GM13977 (cell line): Measurements from ENCODE around the gene PAPPA.

Source experiments
- DNase-seq: peaks from one replicate; pipeline ENCODE4 v3.0.0; 2012; ENCODE audit warnings: low spot score
- in situ Hi-C: fragments of 300-500 bp; cut with MboI; formaldehyde crosslinking; loops from one replicate; pipeline ENCODE4 v1.12.0; 2022; ENCODE audit warnings: low sequenced_read_pairs, low pct_unique_long_range_greater_than_20kb, mixed read lengths, inconsistent platforms; ENCODE audit not compliant: unreplicated experiment
- TF ChIP-seq, protein P1 (sequence below): IDR thresholded peaks from 2 replicates; pipeline ENCODE4 v1.5.1; 2012; ENCODE audit warnings: mild to moderate bottlenecking, control low read depth; ENCODE audit not compliant: insufficient read depth; ENCODE audit errors: extremely low read depth, missing control alignments

Gene PAPPA

DNA sequence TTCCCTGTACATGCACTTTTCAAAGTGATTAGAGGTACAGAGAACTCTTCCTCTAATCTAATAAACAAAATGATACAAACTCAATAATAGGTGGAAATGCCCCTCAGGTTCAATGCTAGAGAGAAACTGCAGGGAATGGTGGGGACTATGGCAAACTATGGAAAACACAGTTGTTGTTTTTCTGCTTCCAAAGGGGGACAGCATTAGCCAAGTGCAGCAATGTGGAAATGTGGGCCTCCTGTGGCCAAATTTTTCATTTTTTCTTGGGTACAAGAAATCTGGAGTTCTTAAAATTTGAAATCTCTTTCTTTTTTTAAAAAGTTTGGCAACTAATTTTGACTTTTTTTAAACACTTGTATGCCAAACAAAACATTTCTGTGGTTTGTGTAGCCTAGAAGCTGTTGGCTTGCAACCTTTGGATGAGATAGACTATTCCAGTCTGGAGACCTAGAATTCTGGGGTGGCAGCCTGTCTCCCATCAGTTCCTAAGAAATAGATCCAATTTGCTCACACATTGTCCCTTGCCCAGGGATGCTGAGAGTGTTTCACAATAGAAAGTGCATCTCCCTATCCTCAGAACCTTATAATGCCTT lies 218.6 kb downstream of the PAPPA start:
- no peak for DNase-seq
- TF ChIP-seq, protein P1, sequence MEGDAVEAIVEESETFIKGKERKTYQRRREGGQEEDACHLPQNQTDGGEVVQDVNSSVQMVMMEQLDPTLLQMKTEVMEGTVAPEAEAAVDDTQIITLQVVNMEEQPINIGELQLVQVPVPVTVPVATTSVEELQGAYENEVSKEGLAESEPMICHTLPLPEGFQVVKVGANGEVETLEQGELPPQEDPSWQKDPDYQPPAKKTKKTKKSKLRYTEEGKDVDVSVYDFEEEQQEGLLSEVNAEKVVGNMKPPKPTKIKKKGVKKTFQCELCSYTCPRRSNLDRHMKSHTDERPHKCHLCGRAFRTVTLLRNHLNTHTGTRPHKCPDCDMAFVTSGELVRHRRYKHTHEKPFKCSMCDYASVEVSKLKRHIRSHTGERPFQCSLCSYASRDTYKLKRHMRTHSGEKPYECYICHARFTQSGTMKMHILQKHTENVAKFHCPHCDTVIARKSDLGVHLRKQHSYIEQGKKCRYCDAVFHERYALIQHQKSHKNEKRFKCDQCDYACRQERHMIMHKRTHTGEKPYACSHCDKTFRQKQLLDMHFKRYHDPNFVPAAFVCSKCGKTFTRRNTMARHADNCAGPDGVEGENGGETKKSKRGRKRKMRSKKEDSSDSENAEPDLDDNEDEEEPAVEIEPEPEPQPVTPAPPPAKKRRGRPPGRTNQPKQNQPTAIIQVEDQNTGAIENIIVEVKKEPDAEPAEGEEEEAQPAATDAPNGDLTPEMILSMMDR = no peak
- in situ Hi-C loops = no loop called here

DNA sequence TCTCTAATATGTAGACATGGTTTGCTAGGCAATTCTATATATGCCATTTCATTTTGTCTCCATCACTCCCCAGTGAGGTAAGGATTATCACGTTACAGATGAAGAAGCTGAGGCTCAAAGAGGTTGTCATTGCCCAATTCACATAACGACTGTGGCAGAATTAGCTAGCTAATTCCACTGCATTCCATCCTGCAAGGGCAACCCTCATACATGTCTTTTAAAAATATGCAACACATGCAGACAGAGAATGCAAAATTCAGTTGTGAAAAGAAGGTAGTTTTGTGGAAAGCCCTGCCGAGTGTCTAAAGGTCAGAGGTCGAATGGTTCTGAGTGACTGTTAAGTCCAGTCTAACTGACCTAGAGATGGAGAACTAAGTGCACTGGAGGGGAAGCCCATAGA lies 219.2 kb downstream of the PAPPA start:
- no peak for DNase-seq
- in situ Hi-C loops = no loop called here
- TF ChIP-seq, protein P1 = no peak

DNA sequence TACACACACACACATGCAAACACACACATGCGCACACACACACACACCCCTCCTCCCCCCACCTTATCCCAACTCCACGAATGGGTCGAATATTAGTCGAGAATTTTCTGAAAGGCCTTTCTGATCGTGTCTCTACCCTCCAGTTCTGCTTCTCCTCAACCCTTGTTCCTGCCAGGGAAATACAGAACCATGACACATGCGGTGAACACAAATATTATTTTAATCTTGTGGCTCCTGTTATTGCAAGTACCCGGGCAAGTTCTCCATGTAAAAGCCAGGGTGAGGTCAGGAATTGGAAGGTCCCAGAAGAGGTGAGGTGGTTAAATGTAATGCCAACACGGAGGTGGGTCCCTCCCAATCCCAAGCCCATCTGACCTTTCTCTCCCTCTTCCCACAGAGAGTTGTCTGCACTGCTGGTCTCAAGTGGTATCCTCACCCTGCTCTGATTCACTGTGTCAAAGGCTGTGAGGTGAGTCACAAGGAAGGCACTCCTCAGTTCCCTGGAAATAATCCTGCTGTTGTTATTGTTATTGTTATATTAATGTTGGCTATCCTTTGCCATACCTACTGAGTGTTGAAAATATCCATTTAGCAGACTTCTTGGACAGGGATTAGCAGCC lies 223.7 kb downstream of the PAPPA start:
- TF ChIP-seq, protein P1 = no peak
- in situ Hi-C loops = no loop called here
- DNase-seq = no peak

DNA sequence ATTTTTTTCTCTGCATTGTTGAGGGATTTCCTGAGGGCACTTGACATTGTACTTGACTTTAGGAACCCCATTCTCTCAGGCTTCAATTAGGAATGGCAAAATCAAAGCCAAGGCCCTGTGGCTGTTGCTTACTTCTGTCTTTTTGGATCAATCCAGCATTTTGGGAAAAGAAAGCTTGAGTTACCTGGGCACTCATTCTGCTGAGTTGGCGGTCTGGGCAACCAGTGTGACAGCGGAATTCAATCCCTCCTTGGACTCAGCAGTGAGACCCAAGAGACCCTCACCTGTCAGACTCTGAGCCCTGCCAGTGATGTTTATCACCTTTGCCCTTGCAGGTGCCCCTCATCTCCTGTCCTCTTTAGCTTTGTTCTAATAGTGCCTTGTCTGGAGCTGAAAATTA lies 225.3 kb downstream of the PAPPA start:
- no peak for DNase-seq
- in situ Hi-C loops = no loop called here
- TF ChIP-seq, protein P1 = no peak

DNA sequence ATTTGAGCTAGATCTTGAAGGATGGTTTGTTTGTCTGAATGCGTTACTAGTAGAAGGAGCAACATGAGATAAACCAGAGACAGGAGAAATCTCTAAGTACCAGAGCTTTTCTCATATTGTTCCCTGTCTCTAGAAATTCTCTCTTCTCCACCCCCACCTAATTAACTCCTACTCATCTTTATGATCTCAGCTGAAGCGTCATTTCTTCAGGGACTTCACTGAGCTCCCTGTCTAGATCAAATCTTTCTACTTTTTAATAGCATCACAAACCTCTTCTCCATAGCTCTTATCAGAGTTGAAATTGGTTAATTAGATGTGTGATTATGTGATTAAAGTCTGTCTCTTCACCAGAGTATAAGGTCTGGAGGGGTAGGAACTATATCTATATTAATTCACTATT lies 226.2 kb downstream of the PAPPA start:
- TF ChIP-seq, protein P1 = no peak
- DNase-seq = no peak
- in situ Hi-C loops = no loop called here

DNA sequence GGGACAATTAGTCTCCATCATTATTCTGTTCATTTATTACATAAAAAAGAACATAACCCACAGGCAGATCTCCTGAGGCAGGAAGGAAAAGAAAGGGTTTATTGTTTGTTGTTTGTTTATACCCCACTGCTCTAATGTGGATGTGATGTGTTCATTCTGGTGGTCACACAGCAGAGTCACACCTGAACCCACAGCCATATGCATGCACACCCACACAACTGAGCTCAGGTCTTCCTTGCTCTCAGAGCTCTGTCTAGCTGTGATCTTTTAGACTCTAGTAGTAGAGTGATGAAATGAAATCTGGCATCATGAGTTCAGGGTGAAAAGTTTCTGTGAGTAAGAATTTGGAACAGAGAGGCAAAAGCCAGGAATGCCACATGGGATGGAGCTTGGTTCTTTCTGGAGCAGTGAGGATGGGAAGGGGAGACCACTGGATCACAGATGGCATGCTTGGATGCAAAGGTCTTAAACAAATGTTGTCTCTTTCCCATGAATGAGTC lies 227.0 kb downstream of the PAPPA start:
- in situ Hi-C loops = no loop called here
- DNase-seq = no peak
- TF ChIP-seq, protein P1 = no peak
